Smooth muscle cell (in vitro differentiated cells): Measurements from ENCODE around the gene ATR. TPM values are rescaled to one million over a fixed set of nuclear protein-coding genes. Genes with fewer than 3 reads are reported as not detected.
"Not testable (repeated sequence)": the region's sequence is repeated elsewhere in the genome, so short reads cannot be mapped to it uniquely, and the experiment has no call there.

Source experiments
- DNase-seq: peaks from one replicate; lab custom pipeline; 2025; ENCODE audit not compliant: unreplicated experiment; lab: John Stamatoyannopoulos, UW
- H2AFZ ChIP-seq: fragments of 200-600 bp; sonication (generic); 2 replicates; pipeline ENCODE4 v1.6.0; 2016; ENCODE audit warnings: antibody characterized with exemption, low read depth, mild to moderate bottlenecking
- H3F3A ChIP-seq: fragments of 200-600 bp; sonication (generic); 2 replicates; pipeline ENCODE4 v1.6.0; 2017; ENCODE audit warnings: antibody characterized with exemption, low read depth
- H3K27ac ChIP-seq: fragments of 200-600 bp; sonication (generic); 2 replicates; pipeline ENCODE4 v1.5.1; 2016; ENCODE audit warnings: low read depth, mild to moderate bottlenecking
- H3K27me3 ChIP-seq: fragments of 200-600 bp; sonication (generic); 2 replicates; pipeline ENCODE4 v1.6.1; 2016; ENCODE audit warnings: low read depth, mild to moderate bottlenecking
- H3K36me3 ChIP-seq: fragments of 200-600 bp; sonication (generic); 2 replicates; pipeline ENCODE4 v1.5.1; 2016; ENCODE audit warnings: low read depth
- H3K4me1 ChIP-seq: fragments of 200-600 bp; sonication (generic); 2 replicates; pipeline ENCODE4 v1.5.1; 2016; ENCODE audit warnings: low read depth
- H3K4me2 ChIP-seq: fragments of 200-600 bp; sonication (generic); 2 replicates; pipeline ENCODE4 v1.6.0; 2016; ENCODE audit warnings: mild to moderate bottlenecking
- H3K4me3 ChIP-seq: fragments of 200-600 bp; sonication (generic); 2 replicates; pipeline ENCODE4 v1.5.1; 2016; ENCODE audit warnings: mild to moderate bottlenecking
- H3K79me2 ChIP-seq: fragments of 200-600 bp; sonication (generic); 2 replicates; pipeline ENCODE4 v1.6.0; 2016; ENCODE audit warnings: low read depth, mild to moderate bottlenecking
- H3K9ac ChIP-seq: fragments of 200-600 bp; sonication (generic); 2 replicates; pipeline ENCODE4 v1.6.0; 2016; ENCODE audit warnings: low read depth
- H3K9me3 ChIP-seq: fragments of 200-600 bp; sonication (generic); replicated peaks from 2 replicates; pipeline ENCODE4 v1.5.1; 2016; ENCODE audit warnings: low read depth
- H4K20me1 ChIP-seq: fragments of 200-600 bp; sonication (generic); 2 replicates; pipeline ENCODE4 v1.6.0; 2016; ENCODE audit warnings: low read depth
- WGBS: methylation state at CpG from one replicate; pipeline ENCODE4 v1.1.7; 2016; ENCODE audit warnings: low lambda C conversion rate; 5-methylcytosine and 5-hydroxymethylcytosine counted together
- polyA plus RNA-seq: library from polyadenylated mRNA; unstranded; fragments of >200 nt; fragmentation: Nextera tagmentation; extraction: Ambion mirVana; gene quantifications from 2 replicates; pipeline ENCODE4 v1.2.1, GENCODE V29; 2016
- total RNA-seq: library from RNA; depleted of rRNA; stranded (reverse); fragments of >200 nt; gene quantifications from 2 replicates; pipeline ENCODE4 v1.2.3, GENCODE V29; 2014
- TF ChIP-seq, protein P1 (sequence below): fragments of 200-600 bp; sonication (generic); IDR thresholded peaks from 2 replicates; pipeline ENCODE4 v1.5.1; 2017; ENCODE audit warnings: borderline replicate concordance, mild to moderate bottlenecking, antibody characterized with exemption; ENCODE audit not compliant: insufficient read depth, poor library complexity, severe bottlenecking

The ATR gene
- total and polyA plus RNA-seq, 2 experiments from 2014 or later = 8.8 to 22.5 TPM

DNA sequence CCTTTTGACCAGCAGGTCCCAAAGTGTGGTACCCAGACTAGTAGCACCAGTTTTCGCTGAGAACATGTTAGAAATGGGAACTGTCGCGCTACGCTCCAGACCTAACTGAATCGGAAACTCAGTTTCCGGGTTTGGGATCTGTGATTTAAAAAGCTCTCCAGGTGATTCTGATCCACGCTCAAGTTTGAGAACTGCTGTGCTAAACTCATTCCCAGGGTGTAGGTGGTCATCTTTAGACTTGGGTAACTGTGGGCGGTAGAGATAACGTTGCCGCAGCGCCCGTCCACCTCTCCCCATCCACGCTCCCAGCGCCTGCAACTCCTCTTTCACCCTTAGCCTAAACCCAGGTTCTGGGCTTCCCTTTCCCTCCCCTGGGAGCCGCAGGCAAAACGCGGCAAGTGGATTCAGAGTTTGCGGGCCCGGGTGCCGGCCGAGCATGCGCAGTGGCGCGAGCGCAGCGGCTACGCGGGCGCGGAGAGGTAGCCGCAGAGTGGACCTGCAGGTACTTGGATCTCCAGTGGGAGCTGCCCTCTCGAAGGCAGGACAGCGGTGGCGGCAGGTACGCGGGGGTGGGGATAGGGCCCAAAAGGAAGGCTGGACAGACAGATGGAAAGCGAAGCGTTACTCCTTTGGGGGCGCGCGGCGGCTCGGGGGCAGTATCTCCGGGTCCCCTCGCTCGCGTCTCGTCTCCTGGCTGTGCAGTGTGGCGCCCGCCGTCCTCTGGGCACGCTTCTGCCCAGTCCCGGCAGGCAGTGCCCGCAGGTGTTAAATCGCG is 17.6 kb upstream of the ATR start, which contains the start of gene PLS1:
PLS1 (plus strand) TSS at position 443 of the 775 bp plus-strand sequence. CDS start 67,845 bp downstream, outside the sequence.
- Histone ChIP-seq H3K4me2 (peak within 1 kb of the TSS; percentile 90), H3K27ac (peak within 1 kb of the TSS; percentile 48), H3K9ac (peak within 1 kb of the TSS; percentile 49), H3F3A (peaks cover 2% of the 10 kb centered on the region), H3K4me1 (peaks cover 11% of the 10 kb centered on the region), H3K9me3 (no peaks in the 10 kb centered on the region), H4K20me1 (no peaks in the 10 kb centered on the region), H3K4me3 (peak within 1 kb of the TSS; percentile 61), H3K79me2 (no peaks in the 10 kb centered on the region), H3K27me3 (peaks cover 5% of the 10 kb centered on the region), H3K36me3 (no peaks in the 10 kb centered on the region), H2AFZ (peak within 1 kb of the TSS; percentile 92)
- TF ChIP-seq, protein P1, sequence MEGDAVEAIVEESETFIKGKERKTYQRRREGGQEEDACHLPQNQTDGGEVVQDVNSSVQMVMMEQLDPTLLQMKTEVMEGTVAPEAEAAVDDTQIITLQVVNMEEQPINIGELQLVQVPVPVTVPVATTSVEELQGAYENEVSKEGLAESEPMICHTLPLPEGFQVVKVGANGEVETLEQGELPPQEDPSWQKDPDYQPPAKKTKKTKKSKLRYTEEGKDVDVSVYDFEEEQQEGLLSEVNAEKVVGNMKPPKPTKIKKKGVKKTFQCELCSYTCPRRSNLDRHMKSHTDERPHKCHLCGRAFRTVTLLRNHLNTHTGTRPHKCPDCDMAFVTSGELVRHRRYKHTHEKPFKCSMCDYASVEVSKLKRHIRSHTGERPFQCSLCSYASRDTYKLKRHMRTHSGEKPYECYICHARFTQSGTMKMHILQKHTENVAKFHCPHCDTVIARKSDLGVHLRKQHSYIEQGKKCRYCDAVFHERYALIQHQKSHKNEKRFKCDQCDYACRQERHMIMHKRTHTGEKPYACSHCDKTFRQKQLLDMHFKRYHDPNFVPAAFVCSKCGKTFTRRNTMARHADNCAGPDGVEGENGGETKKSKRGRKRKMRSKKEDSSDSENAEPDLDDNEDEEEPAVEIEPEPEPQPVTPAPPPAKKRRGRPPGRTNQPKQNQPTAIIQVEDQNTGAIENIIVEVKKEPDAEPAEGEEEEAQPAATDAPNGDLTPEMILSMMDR = no peak
- peak; percentile 44 for DNase-seq
- under 1% methylated on average over 56 of the region's 56 CpGs for WGBS

DNA sequence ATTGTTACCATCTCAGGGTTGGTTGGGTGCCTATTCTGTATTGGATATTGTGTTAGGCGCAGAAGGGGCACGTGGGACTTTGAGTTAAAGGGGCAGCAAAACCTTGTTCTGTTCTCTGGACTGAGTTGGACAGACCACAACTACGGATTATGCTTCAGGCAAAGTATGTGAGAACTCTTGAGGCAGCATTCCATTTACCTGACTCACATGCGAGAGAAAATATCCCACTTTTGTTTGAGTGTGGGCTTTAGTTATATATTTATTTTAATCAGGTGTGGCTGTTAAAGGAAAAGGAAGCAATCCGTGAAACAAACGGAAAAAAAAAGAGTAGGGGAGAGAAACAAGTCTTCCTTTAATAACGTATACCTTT is 17.0 kb upstream of the ATR start:
- WGBS = 8% methylated on average over 7 of the region's 7 CpGs
- peak overlapping the region; percentile 48 for H3K27ac ChIP-seq
- no peaks in the 10 kb centered on the region for H3K9me3 ChIP-seq
- peaks cover 2% of the 10 kb centered on the region for H3F3A ChIP-seq
- TF ChIP-seq, protein P1 = no peak
- DNase-seq = no peak
- H3K36me3 ChIP-seq = no peaks in the 10 kb centered on the region
- peak overlapping the region; percentile 90 for H3K4me2 ChIP-seq
- H2AFZ ChIP-seq = peak overlapping the region; percentile 92
- H3K27me3 ChIP-seq = peaks cover 5% of the 10 kb centered on the region
- H3K4me3 ChIP-seq = peak overlapping the region; percentile 61
- no peaks in the 10 kb centered on the region for H4K20me1 ChIP-seq
- peak overlapping the region; percentile 49 for H3K9ac ChIP-seq
- H3K79me2 ChIP-seq = no peaks in the 10 kb centered on the region
- peaks cover 11% of the 10 kb centered on the region for H3K4me1 ChIP-seq

DNA sequence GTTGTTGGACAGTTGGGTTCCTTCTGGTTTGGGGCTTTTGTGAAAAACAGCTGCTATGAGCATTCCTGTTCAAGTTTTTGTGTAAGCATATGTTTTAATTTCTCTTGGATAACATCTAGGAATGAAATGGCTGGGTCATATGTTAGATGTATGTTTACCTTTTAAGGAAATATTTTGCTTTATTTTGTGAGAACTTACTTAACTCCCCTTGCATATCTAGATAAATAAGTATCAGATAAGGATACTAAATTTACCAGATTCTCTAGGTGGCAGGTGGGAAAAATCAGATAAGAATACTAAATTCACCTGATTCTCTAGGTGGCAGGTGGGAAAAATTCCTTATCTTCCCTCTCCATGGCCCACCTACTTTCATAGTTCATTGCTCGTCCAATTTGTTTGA is 16.6 kb upstream of the ATR start:
- Histone ChIP-seq H3F3A (peaks cover 2% of the 10 kb centered on the region), H3K4me1 (peaks cover 11% of the 10 kb centered on the region), H3K9ac (no peak overlapping the region), H2AFZ (no peak overlapping the region), H4K20me1 (no peaks in the 10 kb centered on the region), H3K27me3 (peaks cover 5% of the 10 kb centered on the region), H3K9me3 (no peaks in the 10 kb centered on the region), H3K4me3 (peak overlapping the region; percentile 61), H3K79me2 (no peaks in the 10 kb centered on the region), H3K27ac (peak overlapping the region; percentile 48), H3K36me3 (no peaks in the 10 kb centered on the region), H3K4me2 (peak overlapping the region; percentile 90)
- WGBS = 53% methylated on average over 1 of the region's 1 CpG
- TF ChIP-seq, protein P1 = no peak
- no peak for DNase-seq

DNA sequence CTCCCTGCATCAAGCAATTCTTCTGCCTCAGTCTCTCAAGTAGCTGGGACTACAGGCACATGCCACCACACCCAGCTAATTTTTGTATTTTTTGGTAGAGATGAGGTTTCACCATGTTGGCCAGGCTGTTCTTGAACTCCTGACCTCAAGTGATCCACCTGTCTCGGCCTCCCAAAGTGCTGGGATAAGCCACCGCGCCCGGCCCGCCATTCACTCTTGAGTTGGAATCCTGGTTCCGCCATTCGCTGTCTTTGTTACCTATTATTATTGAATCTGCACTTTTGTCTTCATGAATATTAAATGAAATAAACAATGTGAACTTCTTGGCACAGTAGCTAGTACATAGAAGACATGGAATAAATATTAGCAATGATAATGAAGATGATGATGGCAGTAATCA is 13.7 kb upstream of the ATR start:
- not testable (repeated sequence) for H2AFZ ChIP-seq, H3K9me3 ChIP-seq, H3K79me2 ChIP-seq, H3K4me3 ChIP-seq, H3K27ac ChIP-seq, H3F3A ChIP-seq, H3K4me2 ChIP-seq, H3K9ac ChIP-seq, DNase-seq, H4K20me1 ChIP-seq, H3K27me3 ChIP-seq, H3K36me3 ChIP-seq
- 96% methylated on average over 7 of the region's 7 CpGs for WGBS
- peaks cover 11% of the 10 kb centered on the region for H3K4me1 ChIP-seq
